Measurements from ENCODE around the gene BNC2. TPM values are rescaled to one million over a fixed set of nuclear protein-coding genes. Genes with fewer than 3 reads are reported as not detected.

The BNC2 gene, protein sequence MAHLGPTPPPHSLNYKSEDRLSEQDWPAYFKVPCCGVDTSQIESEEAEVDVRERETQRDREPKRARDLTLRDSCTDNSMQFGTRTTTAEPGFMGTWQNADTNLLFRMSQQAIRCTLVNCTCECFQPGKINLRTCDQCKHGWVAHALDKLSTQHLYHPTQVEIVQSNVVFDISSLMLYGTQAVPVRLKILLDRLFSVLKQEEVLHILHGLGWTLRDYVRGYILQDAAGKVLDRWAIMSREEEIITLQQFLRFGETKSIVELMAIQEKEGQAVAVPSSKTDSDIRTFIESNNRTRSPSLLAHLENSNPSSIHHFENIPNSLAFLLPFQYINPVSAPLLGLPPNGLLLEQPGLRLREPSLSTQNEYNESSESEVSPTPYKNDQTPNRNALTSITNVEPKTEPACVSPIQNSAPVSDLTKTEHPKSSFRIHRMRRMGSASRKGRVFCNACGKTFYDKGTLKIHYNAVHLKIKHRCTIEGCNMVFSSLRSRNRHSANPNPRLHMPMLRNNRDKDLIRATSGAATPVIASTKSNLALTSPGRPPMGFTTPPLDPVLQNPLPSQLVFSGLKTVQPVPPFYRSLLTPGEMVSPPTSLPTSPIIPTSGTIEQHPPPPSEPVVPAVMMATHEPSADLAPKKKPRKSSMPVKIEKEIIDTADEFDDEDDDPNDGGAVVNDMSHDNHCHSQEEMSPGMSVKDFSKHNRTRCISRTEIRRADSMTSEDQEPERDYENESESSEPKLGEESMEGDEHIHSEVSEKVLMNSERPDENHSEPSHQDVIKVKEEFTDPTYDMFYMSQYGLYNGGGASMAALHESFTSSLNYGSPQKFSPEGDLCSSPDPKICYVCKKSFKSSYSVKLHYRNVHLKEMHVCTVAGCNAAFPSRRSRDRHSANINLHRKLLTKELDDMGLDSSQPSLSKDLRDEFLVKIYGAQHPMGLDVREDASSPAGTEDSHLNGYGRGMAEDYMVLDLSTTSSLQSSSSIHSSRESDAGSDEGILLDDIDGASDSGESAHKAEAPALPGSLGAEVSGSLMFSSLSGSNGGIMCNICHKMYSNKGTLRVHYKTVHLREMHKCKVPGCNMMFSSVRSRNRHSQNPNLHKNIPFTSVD
- 40.8 and 43.6 TPM in 2 replicates for total RNA-seq (2021)
- long read RNA-seq, full-length matches to known transcripts = 7 of 44 reads
- long read RNA-seq, partial matches to known transcripts = 18 of 44 reads
- long read RNA-seq, other reads (novel, unspliced or antisense) = 19 of 44 reads

GRCh38 chr9:16870596-16871335, at the start of gene BNC2:
TSS of gene BNC2 (minus strand) at chr9:16870670. CDS start at chr9:16870648, 22 bp downstream.
- Histone ChIP-seq H3K79me1 (ENCODE audit: insufficient read depth, low read depth, low read length, poor library complexity, severe bottlenecking) (peaks cover 3% of the 10 kb centered on the region), H3K9me3 (ENCODE audit: control insufficient read depth, low read depth, low read length) (no peaks in the 10 kb centered on the region), H2BK5ac (ENCODE audit: insufficient read length, low read length) (no peak within 1 kb of the TSS), H2BK15ac (ENCODE audit: low read depth, low read length) (no peak within 1 kb of the TSS), H2BK120ac (ENCODE audit: low read depth, low read length, poor library complexity, severe bottlenecking) (no peak within 1 kb of the TSS), H4K91ac (ENCODE audit: insufficient read length, low read depth, low read length) (no peak within 1 kb of the TSS), H3K4ac (ENCODE audit: low read depth, low read length) (no peak within 1 kb of the TSS), H3K79me2 (ENCODE audit: insufficient read depth, low read length) (0 out of 2 replicates have a peak, but pooled peaks cover 2% of the 10 kb centered on the region), H4K5ac (ENCODE audit: insufficient read length, low read depth, low read length) (no peak within 1 kb of the TSS), H3K9ac (ENCODE audit: extremely low read depth, insufficient read length, low read length) (peak within 1 kb of the TSS; percentile 77), H3K27me3 (ENCODE audit: insufficient read depth, low read length) (no peaks in the 10 kb centered on the region; the same call in 1 of the 2 replicates), H3K4me2 (ENCODE audit: insufficient read depth, insufficient read length, low read length) (peak within 1 kb of the TSS; percentile 85), H3K23me2 (ENCODE audit: insufficient read length, low read depth, low read length, poor library complexity, severe bottlenecking) (peaks cover 22% of the 10 kb centered on the region), H3K14ac (ENCODE audit: insufficient read depth, low read length) (0 out of 2 replicates have a peak within 1 kb of the TSS, but pooled peaks have one; percentile 88), H3K23ac (ENCODE audit: insufficient read length, low read depth, low read length) (no peak within 1 kb of the TSS), H3K18ac (ENCODE audit: insufficient read length, low read depth, low read length) (peak within 1 kb of the TSS; percentile 17), H4K20me1 (ENCODE audit: control insufficient read depth, insufficient read depth, insufficient read length) (no peaks in the 10 kb centered on the region), H2AK5ac (ENCODE audit: insufficient read length, low read length) (no peak within 1 kb of the TSS), H2AFZ (ENCODE audit: low read length) (no peak within 1 kb of the TSS), H3T11ph (ENCODE audit: low read length) (no peak within 1 kb of the TSS), H4K8ac (replicated peaks; ENCODE audit: insufficient read length, low read depth, low read length) (no peak within 1 kb of the TSS), H2BK12ac (ENCODE audit: insufficient read length, low read depth, low read length) (no peak within 1 kb of the TSS), H3K27ac (ENCODE audit: insufficient read length, low read depth, low read length) (no peak within 1 kb of the TSS), H3K56ac (ENCODE audit: insufficient read length, low read depth, low read length) (no peak within 1 kb of the TSS), H2BK20ac (ENCODE audit: low read depth, low read length, poor library complexity, severe bottlenecking) (no peak within 1 kb of the TSS), H3K4me1 (ENCODE audit: insufficient read depth, low read length) (peaks cover 12% of the 10 kb centered on the region; the same call in 1 of the 2 replicates)
- Mint-ChIP-seq H3K9me3 (no peaks in the 10 kb centered on the region; a peak in 1 of 5 replicates), H3K36me3 (ENCODE audit: insufficient read depth in 1 of 3, low read depth in 3 of 3) (peaks cover 0 to 3% (median 0%) of the 10 kb centered on the region in 3 experiments; a peak in 2 of 7 replicates), H3K27ac (peak within 1 kb of the TSS; percentile 92 to 99 (median 93)), H3K4me3 (peak within 1 kb of the TSS; percentile 89 to 96), H3K27me3 (ENCODE audit: low read depth) (peaks cover 1% of the 10 kb centered on the region), H3K4me1 (peaks cover 49 to 53% of the 10 kb centered on the region in 2 experiments)
- peak; percentile 68 for DNase-seq
- no CpG with 5 or more reads among the region's 58 CpGs for WGBS (ENCODE audit: extremely low coverage, insufficient read length, low lambda C conversion rate)
- TF ChIP-seq, protein P1, sequence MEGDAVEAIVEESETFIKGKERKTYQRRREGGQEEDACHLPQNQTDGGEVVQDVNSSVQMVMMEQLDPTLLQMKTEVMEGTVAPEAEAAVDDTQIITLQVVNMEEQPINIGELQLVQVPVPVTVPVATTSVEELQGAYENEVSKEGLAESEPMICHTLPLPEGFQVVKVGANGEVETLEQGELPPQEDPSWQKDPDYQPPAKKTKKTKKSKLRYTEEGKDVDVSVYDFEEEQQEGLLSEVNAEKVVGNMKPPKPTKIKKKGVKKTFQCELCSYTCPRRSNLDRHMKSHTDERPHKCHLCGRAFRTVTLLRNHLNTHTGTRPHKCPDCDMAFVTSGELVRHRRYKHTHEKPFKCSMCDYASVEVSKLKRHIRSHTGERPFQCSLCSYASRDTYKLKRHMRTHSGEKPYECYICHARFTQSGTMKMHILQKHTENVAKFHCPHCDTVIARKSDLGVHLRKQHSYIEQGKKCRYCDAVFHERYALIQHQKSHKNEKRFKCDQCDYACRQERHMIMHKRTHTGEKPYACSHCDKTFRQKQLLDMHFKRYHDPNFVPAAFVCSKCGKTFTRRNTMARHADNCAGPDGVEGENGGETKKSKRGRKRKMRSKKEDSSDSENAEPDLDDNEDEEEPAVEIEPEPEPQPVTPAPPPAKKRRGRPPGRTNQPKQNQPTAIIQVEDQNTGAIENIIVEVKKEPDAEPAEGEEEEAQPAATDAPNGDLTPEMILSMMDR (conservative IDR thresholded peaks at IDR 0.05) = peak; percentile 38; the same call in 1 of the 3 replicates

All from H9 (cell line).